Bronchial epithelial cell (primary cell): ENCODE measurements around the gene HNF4A. TPM values are rescaled to one million over a fixed set of nuclear protein-coding genes. Genes with fewer than 3 reads are reported as not detected.

Experiments used
- DNase-seq: peaks from one replicate; pipeline ENCODE4 v3.0.0-alpha.2; 2010; ENCODE audit warnings: low read depth
- FAIRE-seq: peaks from 2 replicates; lab custom pipeline; 2011; peaks lifted over from hg19 to GRCh38; lab: Jason Lieb, UNC
- H3K27me3 ChIP-seq: 2 replicates; pipeline ENCODE4 v1.5.1; 2011; ENCODE audit warnings: low read length; ENCODE audit not compliant: control insufficient read depth, insufficient read depth
- H3K36me3 ChIP-seq: 2 replicates; pipeline ENCODE4 v1.5.1; 2011; ENCODE audit warnings: low read length; ENCODE audit not compliant: control insufficient read depth, insufficient read depth
- H3K4me3 ChIP-seq: 2 replicates; pipeline ENCODE4 v1.5.1; 2011; ENCODE audit warnings: mild to moderate bottlenecking, low read depth, low read length, control low read depth
- total RNA-seq: library from RNA; depleted of rRNA; stranded (reverse); fragments of >200 nt; gene quantifications from 2 replicates; pipeline ENCODE4 v1.2.1, GENCODE V29; 2014
- TF ChIP-seq, protein P1 (sequence below): IDR thresholded peaks from 2 replicates; pipeline ENCODE4 v1.5.1; 2011; ENCODE audit warnings: mild to moderate bottlenecking, moderate library complexity, low read length, control low read depth, inconsistent platforms; ENCODE audit not compliant: insufficient read depth, severe bottlenecking

Gene HNF4A
- total RNA-seq, 1 donor from 2014 or later: not detected

GRCh38 chr20:44464514-44464913 lies 109.0 kb downstream of the HNF4A start:
- Histone ChIP-seq H3K27me3 (no peaks in the 10 kb centered on the region), H3K36me3 (no peaks in the 10 kb centered on the region), H3K4me3 (no peak overlapping the region)
- TF ChIP-seq, protein P1, sequence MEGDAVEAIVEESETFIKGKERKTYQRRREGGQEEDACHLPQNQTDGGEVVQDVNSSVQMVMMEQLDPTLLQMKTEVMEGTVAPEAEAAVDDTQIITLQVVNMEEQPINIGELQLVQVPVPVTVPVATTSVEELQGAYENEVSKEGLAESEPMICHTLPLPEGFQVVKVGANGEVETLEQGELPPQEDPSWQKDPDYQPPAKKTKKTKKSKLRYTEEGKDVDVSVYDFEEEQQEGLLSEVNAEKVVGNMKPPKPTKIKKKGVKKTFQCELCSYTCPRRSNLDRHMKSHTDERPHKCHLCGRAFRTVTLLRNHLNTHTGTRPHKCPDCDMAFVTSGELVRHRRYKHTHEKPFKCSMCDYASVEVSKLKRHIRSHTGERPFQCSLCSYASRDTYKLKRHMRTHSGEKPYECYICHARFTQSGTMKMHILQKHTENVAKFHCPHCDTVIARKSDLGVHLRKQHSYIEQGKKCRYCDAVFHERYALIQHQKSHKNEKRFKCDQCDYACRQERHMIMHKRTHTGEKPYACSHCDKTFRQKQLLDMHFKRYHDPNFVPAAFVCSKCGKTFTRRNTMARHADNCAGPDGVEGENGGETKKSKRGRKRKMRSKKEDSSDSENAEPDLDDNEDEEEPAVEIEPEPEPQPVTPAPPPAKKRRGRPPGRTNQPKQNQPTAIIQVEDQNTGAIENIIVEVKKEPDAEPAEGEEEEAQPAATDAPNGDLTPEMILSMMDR: no peak
- FAIRE-seq: no peak
- DNase-seq: peak; percentile 27

- TF ChIP-seq, protein P1: no peak
- no peaks in the 10 kb centered on the region for H3K36me3 ChIP-seq
- peak; percentile 37 for DNase-seq
- H3K4me3 ChIP-seq: no peak overlapping the region
- H3K27me3 ChIP-seq: no peaks in the 10 kb centered on the region
- no peak for FAIRE-seq
These were observed 109.6 kb downstream of the HNF4A start for GRCh38 chr20:44465001-44465560.

GRCh38 chr20:44467289-44467883 lies 111.9 kb downstream of the HNF4A start:
- no peak for DNase-seq
- TF ChIP-seq, protein P1: no peak
- no peaks in the 10 kb centered on the region for H3K27me3 ChIP-seq
- H3K4me3 ChIP-seq: no peak overlapping the region
- FAIRE-seq: no peak
- H3K36me3 ChIP-seq: no peaks in the 10 kb centered on the region

DNA sequence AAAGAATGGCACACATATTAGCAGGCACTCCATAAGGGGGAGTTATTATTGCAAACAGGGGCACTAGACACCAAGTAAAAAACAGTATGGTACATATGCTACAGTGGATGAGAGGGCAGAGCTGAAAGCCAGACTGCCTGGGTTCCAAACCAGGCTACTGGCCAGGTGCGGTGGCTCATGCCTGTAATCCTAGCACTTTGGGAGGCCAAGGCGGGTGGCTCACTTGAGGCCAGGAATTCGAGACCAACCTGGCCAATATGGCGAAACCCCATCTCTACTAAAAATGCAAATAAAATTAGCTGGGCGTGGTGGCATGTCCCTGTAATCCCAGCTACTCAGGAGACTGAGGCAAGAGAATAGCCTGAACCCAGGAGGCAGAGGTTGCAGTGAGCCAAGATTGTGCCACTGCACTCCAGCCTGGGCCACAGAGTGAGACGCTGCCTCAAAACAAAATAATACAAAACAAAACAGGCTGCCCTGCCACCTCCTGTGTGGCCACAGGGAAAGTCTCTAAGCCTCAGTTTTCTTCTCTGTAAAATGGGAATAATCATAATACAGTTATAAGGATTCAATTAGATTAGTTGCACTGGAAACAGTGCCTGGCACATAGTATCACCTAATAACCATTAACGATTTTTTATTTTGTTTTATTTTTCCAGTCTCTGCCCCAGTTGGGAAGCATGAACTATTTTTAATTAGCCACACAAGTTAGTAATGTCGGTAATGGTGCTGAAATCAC lies 112.7 kb downstream of the HNF4A start:
- TF ChIP-seq, protein P1: no peak
- no peaks in the 10 kb centered on the region for H3K36me3 ChIP-seq
- no peaks in the 10 kb centered on the region for H3K27me3 ChIP-seq
- FAIRE-seq (no peak), DNase-seq (no peak)
- no peak overlapping the region for H3K4me3 ChIP-seq

- H3K4me3 ChIP-seq: no peak overlapping the region
- H3K27me3 ChIP-seq: no peaks in the 10 kb centered on the region
- no peaks in the 10 kb centered on the region for H3K36me3 ChIP-seq
- DNase-seq (no peak), FAIRE-seq (no peak)
- TF ChIP-seq, protein P1: no peak
These were observed 114.8 kb downstream of the HNF4A start for GRCh38 chr20:44470327-44470726.
